ENCODE results near the gene SLC12A8. TPM values are rescaled to one million over a fixed set of nuclear protein-coding genes. Genes with fewer than 3 reads are reported as not detected.

SLC12A8 gene
- polyA plus RNA-seq, 3 donors, result 5.9 to 10.3 (median 8.4) TPM

DNA sequence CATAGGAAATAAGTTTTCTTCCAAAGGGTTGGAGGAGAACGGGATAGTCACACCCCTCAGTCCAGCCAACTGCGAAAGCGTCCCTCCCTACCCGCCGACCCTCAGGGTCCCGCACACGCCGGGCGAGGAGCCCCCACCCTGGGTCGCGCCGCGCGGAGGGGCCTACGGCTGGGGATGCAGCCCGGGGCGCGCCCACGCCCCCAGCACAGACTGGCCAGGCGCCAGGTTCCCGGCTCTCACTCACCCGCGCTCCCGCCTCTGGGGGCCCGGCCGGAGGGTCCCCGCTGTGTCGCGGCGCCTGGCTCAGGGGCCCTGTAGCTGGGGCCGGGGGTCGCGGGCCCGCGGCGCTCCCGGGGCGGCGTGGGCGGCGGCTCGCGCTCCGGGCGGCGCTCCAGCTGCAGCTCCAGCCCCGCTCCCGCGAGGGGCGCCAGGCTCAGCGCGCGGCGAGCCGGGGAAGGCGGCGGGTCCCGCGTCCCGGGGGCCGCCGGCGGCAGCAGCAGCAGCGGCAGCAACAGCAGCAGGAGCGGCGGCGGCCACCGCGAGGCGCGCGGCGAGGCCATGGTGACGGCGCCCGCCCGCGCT lies 157.1 kb downstream of the SLC12A8 start:
- no peak for DNase-seq

DNA sequence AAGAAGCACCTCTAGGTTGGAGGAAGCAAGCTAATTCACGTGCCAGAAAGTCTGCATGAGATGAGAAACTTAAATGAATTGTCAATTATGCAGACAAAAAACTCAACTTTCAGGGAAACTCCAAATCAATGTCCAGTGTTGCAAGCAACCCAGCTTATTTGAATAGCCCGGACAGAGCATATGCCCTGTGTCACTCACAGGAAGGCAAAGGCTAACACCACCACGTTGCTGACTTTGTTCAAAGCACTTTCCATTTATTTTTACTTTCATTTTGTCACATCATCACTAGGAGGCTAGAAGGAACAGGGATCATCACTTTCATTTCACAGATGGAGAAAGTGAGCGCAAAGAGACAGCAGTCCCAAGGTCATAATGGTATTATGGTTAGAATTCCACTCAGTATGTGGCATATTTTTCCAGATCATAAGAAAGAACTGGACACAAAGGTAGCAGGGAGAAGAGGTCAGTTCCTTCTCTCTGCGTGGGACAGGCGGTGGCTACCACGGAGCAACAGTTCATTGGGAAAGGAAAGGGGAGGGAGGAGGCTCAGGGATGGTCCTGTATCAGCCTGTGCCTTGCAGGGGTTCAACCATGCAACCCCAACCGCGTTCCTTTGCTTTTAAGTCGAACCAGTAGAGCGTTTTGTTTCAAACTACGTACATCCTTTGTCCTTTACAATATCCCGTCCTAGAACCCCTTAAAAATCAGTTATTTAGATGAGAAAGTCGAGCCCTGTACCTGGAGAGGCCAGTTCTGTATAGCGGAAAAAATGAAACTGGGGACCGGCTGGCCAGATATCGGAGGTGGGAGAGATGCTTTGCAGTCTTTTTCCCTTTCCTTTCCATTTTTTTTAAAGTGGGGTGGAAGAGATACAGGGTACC lies 157.9 kb downstream of the SLC12A8 start:
- no peak for DNase-seq

DNA sequence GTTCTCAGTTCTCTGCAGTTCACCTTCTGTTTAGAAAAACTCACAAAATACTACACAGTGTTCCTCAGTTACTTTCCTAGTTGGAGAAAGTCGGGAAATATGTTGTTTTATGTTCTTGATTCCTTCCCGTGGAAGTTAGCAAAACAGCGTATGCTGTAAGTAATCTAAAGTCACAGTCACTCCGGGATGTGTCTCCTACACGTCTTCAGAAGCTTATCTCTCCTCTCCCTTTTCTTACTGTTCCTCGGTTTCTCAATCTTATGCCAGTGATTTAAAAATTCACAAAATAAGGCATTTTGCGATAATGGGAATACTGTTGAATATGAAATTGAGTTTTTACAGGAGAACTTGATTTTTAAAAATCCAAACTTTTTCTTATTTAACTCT lies 158.5 kb downstream of the SLC12A8 start:
- DNase-seq, result no peak

DNA sequence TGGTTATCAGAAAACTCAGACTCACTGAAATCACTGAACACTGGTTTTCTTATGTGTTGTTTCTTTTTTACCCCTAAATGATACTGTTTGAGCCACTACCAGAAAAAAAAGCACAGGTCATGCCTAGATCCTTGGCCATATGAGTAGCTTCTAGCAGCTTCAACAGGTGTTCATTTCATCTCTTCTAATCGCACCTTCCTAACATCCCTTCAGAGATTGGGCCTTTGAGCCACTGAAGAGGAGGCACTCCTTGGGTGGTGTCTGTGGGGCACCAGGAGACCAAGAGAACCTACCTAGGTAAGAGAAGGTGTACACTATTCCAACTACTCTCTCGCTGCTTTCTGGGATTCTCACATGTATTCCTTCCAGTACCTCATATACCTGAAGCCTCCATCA lies 159.2 kb downstream of the SLC12A8 start:
- DNase-seq, result no peak

DNA sequence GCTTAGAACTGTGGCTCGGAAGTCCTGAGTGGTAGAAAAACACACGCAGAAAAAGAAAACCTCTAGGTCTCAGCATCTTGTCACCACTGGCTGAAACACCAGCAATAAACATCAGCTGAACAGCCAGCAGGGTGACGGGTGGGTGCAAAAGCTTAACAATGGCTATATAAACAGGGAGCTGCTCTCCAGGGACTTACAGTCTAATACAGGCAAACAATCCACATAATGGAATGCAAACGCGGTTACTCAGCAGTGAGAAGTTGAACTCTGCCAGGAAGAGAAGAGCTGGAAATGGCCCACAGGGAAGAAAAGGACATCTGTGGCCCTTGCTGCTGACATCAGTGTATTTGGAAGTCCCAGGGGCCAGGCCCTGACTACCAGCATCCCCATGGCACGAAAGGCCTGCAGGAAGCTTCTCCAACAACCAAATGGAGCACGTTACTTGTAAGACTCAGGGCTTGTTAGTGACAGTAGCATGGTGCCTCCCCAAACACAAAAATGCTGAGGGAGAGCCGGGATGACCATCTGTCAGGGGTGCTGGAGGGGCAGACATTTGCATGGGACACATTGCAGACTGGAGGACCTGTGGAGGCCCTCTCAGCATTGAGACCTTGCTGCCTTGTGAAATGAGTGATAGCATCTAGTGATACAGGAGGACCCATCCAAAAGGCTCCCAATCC lies 159.8 kb downstream of the SLC12A8 start:
- no peak for DNase-seq

DNA sequence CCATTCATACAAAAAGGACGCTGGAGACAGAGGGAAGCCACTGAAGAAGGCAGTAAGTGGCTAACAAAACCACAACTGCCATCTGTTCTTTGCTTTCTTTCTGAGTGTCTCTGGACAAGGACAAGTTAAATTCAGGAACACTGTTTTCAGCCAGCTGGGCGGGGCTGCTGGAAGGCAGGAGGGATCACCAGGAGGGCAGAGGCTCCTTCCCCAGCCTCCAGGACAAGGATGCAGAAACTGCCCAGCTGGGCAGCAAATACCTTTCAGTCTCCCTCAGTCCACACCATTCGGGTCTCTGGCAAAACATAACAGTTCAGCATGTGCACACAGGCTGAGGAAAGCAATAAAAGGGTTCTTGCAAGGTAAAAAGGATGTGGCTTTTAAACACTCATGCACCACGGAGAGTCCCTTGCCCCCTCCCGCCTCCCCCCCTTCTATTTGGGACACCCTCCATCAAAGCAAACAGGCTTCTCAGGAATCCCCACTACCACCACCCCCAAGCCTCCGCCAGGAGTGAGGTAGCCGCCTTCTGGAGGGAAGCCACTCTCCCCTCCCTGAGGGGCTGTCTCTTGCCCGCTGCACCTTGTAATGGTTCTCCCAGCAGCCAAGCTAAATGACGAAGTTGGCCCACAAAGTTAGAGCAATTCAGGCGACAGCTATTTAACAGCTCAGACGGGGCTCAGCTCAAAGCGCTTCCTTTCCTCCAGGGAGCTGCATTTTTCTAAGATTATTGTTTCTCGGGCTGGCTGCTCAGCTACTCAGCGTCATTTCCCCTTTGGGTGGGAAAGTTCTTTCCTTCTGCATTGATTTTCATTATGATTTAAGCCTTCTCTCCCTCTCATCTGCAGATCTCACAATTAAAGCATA lies 160.6 kb downstream of the SLC12A8 start:
- no peak for DNase-seq

DNA sequence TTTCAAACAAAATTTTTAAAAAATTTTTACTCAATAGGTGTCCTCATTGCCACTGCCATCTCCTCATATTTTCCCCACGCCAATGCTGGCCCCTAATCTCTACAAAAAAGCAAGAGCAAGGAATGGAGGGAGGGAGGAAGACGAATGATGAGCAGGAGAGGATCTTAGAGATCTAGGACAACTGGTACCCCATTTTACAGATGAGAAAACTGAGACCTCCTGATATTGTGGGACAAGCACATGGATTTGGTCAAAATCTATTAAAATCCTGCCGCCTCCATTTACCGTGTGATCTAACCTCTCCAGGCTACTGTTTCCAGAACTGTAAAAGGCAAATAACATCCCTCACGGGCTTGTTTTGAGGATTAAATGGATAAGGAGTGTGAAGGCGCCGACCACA lies 161.3 kb downstream of the SLC12A8 start:
- no peak for DNase-seq

DNA sequence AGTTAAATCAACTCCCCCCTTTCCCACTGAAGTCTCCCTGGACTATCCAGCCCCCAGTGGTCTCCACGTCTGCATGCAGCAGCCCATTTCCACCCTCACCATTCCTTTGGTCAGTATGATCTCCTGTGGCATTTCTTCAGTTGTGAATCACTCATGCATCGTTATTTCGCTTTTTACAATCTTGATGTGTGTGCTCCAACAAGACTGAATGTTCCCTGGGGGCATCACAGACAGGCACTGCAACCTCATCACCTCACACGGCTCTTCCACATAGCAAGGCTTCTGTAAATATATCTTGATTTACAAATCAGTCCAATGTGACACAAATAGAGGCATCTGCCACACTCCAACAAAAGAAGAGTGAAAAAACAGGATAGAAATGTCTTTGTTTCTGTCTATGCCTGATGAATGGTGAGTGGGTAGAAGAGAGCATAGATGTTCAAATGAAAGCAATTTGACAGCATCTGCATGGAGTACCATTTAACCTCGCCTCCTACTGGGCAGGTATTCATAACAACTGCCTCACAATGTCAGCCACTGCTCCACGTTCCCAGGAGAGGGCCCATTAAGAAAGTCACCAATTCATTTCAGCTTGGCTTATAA lies 162.0 kb downstream of the SLC12A8 start:
- DNase-seq, result no peak

DNA sequence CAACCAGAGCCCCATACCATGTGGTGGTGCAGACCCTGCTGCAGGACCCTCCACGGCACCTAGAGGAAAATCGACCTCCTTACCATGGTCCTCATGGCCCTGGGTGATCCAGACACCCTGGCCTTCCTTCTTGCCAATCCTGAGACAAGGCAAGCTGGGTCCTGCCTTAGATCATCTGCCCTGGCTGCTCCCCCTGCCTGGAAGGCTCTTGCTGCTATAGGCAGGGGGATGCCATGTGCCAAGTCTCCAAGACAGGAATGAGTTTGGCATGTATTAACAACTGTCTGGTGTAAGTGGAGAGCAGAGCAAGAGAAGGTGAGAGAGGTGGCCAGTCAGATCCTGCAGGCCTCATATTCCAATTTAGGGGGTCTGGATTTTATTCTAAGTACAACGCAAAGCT lies 164.3 kb downstream of the SLC12A8 start:
- DNase-seq, result no peak

DNA sequence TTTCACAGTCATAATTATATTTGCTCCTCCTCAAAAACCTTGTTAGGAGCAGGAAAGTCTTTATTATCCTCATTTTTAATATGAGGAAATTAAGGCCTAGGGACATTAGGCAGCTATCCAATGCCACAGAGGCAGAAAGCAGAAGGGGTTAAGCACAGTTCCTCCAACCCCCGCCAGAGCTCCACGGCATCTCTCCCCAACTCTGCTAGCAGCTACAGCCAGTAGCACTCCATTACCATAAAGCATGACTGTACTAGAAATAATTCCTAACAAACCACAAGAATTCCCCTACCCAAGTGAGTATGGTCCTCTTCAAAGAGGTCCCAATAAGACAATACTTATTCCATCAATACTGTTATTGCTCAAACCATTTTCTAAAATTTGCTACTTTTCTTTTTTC lies 166.6 kb downstream of the SLC12A8 start:
- no peak for DNase-seq

DNA sequence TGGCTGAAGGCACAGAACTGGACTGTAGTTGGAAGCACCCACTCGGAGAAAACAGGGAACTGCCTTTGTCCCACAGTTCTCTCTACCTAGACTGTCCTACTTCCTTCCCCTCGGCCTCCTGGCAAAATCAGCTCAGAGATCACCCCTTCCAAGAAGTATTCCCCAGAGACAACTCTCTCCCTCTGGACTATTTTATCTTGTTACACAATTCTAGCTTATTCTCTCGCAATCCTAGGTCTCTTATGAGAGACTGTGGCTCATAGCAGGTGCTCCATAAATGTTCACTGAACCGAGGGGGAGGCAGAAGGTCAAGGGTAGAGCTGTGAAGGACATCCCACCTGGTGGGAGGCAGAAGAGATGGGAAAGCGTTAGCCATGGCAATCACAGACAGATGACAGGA lies 167.4 kb downstream of the SLC12A8 start:
- DNase-seq, result no peak

DNA sequence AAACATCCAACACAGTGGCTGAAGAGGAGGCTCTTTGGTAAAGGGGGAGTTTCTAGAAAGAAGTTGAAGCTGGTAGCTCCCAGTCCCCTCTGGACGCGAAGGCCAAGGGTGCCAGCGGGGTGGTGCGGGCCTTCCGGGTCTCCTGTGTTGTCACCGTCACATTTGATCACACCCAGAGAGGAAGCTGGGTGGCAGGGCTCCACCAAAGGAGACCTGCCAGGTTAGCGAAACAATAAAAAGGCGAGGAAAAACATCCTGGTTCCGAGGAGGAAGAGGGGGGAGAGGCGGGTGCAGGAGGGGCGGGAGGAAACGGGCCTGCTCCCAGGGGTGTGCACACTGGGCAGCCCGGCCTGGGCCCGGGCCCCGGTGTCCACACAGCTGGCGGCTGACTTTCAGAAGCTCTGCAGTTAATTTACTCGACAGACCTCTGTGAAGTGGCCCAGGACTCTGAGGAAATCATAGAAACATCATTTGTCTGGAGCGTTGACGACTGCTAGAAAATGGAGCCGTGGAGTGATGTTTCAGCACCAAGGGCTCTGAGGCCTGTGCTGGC lies 168.9 kb downstream of the SLC12A8 start:
- DNase-seq, result no peak

DNA sequence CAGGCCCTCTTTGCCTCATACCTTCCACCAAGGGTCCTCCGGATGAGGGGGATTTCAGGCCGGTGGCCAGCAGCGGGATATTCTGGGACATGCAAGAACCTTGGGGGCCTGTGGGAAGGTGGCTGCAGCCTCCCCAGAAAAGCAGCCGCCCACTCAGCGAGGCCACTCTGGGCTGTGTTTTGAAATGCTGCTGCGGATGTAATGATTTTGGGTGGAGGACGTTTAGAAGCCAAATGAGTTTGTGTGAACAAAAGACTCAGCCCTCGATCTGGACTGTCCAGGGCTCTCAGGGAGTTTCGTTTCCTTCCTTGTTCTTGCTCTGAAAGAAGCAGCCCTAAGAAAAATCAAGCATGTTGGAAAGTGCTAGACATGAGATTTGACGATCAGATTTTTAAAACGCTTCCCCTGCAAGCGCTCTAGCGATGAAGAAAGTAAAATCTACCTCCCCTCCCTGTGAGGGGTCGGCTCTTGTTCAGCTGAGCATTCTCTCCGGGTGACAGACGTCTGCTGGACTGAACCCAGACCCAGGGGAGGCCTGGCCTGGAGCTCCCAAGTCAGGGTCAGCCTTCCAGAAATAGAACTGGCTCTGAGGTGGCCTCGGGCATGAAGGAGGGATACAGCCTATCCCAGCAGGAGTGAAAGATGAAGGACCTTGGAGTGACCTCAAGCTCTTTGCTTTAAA lies 169.7 kb downstream of the SLC12A8 start:
- DNase-seq, result peak; percentile 29

DNA sequence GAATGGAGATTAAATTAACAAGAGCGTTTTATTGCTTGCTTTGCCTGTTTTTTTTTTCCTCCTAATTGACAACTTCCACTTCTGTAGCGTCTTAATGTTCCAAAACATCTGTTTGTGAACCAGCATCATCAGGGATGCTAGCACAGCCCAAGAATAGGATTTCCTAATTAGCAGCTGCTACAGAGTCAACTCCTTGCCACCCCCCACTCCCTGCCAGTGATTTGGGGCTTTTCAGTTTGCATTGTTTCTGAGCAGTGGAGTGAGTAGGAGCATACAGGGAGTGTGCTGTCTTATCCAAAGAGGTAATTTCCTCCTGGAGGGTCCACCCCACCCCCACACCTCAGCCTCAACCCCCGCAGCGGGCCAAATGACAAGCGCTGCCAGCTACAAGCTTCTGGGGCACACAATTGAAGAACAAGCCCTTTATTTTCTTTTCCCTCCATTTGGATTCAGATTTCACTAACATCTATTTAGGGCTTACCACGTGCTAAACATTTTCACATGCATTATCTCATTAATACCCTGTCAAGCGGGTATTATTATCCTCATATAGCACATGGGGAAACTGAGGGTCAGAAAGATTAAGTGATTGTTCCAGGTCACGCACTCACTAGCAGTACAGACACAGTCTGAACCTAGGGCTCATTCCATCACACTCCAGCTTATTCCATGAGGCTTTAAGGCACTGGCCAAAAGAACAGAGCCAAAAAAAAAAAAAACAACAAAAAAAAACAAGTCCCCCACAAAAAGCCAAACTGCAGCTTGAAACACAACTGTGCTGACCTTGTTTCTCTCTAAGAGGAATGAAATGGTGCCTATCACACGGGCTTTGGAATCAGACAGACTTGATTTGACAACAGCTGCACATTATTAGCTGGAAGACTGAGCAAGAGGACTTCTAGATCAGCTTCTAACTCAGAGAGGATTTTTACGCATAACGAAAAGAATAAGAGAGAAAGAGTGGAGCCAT lies 173.1 kb downstream of the SLC12A8 start:
- DNase-seq, result peak; percentile 56

DNA sequence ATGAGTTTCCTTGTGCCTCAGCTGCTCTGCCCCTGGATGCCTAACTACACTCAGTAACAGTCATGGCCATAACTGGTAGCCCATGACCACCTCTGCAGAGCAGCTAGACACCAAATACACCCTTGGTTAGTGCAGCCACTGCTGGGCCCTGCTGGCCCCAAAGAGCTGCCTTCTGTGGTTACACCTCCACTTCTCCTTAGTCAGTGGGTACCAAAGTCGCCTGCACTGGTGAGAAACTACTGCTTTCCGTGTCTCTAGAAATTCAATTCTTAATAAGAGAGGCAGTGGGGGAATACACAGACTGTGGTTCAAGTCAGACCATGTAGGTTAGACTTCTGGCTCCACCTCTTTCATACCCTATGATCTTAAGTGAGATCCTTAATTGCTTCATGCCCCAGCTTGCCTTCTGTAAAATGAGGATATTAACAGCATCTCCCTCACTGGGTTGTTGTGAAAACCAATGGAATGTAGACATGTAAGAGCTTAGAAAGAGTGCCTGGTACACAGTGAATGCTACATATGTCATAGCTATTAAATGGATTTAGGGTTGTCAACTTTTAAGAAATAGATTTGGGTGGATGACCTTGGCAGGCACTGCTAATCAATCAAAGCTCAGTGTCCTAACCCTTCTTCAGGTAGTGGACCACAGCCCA lies 174.9 kb downstream of the SLC12A8 start:
- no peak for DNase-seq

DNA sequence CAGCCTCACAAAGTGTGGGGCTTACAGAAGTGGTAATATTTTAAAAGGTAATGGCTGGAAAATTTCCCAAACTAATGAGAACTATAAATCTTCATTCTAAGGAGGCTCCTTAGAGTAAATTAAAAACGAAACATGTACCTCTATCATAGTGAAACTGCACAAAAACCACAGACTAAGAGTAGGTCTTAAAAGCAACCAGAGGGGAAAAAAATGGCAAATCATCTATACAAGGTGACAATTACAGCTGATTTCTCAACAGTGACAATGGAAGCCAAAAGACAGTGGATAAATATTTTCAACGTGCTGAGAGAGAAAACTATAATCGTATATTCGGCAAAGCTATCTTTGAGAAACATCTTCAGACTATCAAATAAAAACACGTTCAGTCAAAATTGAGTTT lies 177.3 kb downstream of the SLC12A8 start:
- DNase-seq, result no peak

DNA sequence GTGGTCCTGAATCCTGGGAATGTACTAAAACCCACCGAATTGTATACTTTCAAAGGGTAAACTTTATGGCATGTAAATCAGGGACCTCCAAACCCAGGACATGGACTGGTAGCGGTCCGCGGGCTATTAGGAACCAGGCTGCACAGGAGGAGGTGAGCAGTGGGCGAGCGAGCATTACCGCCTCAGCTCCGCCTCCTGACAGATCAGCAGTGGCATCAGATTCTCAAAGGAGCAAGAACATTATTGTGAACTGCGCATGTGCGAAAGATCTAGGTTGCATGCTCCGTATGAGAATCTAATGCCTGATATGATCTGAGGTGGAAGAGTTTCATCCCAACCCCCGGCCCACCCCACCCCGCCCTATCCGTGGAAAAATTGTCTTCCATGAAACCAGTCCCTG lies 178.9 kb downstream of the SLC12A8 start:
- DNase-seq, result no peak

DNA sequence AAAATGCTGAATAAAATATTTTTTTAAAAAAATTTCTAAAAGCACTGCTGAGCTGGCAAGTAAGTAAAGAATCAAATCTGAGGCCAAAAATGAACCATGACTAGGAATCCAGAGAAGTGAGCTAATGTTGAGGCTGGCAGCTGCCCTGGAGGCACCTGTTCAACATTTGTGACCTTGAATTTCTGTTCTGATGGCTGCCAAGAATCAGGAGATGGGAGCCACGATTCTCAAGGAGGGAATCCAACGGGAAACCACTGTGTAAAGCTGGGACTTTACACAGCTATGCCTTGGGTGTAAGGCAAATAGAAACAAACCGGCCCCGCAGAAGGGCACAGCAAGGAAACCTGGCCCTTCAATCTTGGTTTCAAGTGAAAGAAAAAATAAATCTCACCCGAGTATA lies 179.4 kb downstream of the SLC12A8 start:
- DNase-seq, result no peak

DNA sequence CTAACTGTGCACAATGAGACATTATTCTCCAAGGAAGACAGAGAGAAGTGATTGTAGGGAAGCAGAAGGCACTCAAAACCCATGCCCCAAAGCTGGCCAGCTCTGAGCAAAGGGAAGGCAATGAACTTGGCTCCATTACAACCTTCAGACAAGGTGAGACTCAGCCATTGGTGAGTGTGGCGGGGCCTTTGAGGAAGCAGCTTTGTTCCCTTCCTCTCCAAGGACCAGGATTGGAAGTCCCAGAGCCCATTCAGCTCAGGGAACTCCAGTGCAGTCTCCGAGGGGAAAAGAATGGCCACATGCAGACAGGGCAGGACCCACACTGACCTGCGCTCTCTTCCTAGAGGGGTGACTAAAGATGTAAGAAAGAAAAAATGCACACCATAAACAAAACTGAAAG lies 179.9 kb downstream of the SLC12A8 start:
- DNase-seq, result no peak
